Measurements from ENCODE around the gene COQ8B. TPM values are rescaled to one million over a fixed set of nuclear protein-coding genes. Genes with fewer than 3 reads are reported as not detected.

COQ8B gene
- total RNA-seq, 1 donor from 2014 or later: 24.0 TPM

DNA sequence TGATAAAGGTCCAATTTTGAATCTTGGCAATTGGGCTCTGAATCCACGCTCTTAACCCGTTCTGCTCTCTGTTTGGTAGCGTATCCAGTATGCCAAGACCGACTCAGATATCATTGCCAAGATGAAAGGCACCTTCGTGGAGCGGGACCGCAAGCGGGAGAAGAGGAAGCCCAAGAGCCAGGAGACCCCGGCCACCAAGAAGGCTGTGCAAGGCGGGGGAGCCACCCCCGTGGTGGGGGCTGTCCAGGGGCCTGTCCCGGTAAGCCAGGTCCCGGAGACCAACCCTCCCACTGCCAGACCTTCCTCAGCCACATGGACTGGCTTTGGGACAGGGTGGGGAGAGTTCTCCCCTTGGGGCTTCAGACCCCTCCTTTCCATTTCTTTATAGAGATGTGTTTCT is 42.7 kb upstream of the COQ8B start:
- intact Hi-C loops (cut with micrococcal nuclease): no loop called here
- H3K4me1 ChIP-seq: peaks cover 19% of the 10 kb centered on the region
- peaks cover 90% of the 10 kb centered on the region for H3K36me3 ChIP-seq
- no peak overlapping the region for H3K4me3 ChIP-seq
- no peak for DNase-seq
- no peaks in the 10 kb centered on the region for H3K9me3 ChIP-seq (replicated peaks)
- TF ChIP-seq, protein P1, sequence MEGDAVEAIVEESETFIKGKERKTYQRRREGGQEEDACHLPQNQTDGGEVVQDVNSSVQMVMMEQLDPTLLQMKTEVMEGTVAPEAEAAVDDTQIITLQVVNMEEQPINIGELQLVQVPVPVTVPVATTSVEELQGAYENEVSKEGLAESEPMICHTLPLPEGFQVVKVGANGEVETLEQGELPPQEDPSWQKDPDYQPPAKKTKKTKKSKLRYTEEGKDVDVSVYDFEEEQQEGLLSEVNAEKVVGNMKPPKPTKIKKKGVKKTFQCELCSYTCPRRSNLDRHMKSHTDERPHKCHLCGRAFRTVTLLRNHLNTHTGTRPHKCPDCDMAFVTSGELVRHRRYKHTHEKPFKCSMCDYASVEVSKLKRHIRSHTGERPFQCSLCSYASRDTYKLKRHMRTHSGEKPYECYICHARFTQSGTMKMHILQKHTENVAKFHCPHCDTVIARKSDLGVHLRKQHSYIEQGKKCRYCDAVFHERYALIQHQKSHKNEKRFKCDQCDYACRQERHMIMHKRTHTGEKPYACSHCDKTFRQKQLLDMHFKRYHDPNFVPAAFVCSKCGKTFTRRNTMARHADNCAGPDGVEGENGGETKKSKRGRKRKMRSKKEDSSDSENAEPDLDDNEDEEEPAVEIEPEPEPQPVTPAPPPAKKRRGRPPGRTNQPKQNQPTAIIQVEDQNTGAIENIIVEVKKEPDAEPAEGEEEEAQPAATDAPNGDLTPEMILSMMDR (IDR thresholded peaks at IDR 0.05; ENCODE audit: borderline replicate concordance): no peak
- no peak overlapping the region for H3K27ac ChIP-seq (replicated peaks)
- H3K27me3 ChIP-seq (ENCODE audit: low read depth): no peaks in the 10 kb centered on the region

DNA sequence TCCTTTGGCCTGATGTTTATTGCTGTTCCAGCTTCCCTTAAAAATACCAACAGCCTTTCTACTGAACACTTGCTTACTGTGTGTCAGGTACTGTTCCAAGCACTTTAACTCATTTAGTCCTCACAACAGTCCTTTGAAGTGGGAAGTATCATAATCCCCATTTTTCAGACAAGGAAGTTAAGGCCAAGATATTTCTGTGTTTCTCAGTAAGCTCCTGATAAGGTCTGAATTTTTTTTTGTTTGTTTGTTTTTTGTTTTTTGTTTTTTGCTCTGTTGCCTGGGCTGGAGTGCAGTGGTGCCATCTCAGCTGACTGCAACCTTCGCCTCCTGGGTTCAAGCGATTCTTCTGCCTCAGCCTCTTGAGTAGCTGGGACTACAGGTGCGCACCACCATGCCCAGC is 41.8 kb upstream of the COQ8B start:
- H3K27ac ChIP-seq (replicated peaks): no peak overlapping the region
- H3K36me3 ChIP-seq: peaks cover 81% of the 10 kb centered on the region
- no peaks in the 10 kb centered on the region for H3K9me3 ChIP-seq (replicated peaks)
- no peak for DNase-seq
- intact Hi-C loops (cut with micrococcal nuclease): no loop called here
- TF ChIP-seq, protein P1 (IDR thresholded peaks at IDR 0.05; ENCODE audit: borderline replicate concordance): no peak
- H3K4me3 ChIP-seq: no peak overlapping the region
- peaks cover 28% of the 10 kb centered on the region for H3K4me1 ChIP-seq
- no peaks in the 10 kb centered on the region for H3K27me3 ChIP-seq (ENCODE audit: low read depth)

DNA sequence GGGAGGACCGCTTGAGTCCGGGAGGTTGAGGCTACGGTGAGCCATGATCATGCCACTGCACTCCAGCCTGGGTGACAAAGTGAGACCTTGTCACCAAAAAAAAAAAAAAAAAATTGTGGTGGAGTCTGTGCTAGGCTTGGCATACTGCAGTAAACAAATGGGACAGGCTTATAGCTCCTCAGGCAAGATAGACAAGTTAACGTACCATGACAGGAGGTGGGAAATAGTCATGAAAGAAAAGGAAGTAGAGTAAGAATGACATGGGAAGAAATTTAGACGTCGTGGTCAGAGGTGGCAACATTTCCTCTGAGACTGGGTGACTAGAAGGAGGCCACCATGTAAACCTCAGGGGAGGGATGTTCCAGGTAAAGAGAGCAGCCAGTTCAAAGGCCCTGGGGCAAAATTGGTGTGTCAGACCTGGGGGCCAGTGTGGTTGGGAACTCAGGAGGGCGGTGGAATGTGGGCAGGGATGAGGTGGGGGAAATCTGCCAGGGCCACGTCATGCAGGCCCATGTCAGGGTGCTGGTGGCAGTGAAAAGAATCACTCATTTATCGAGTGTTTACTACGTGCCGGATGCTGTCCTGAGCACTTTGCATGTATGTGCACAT is 39.9 kb upstream of the COQ8B start:
- Histone ChIP-seq H3K4me1 (peaks cover 45% of the 10 kb centered on the region), H3K36me3 (peaks cover 62% of the 10 kb centered on the region), H3K27me3 (ENCODE audit: low read depth) (no peaks in the 10 kb centered on the region), H3K4me3 (no peak overlapping the region), H3K9me3 (replicated peaks) (no peaks in the 10 kb centered on the region), H3K27ac (replicated peaks) (no peak overlapping the region)
- intact Hi-C loops (cut with micrococcal nuclease): no loop called here
- TF ChIP-seq, protein P1 (IDR thresholded peaks at IDR 0.05; ENCODE audit: borderline replicate concordance): no peak
- no peak for DNase-seq

DNA sequence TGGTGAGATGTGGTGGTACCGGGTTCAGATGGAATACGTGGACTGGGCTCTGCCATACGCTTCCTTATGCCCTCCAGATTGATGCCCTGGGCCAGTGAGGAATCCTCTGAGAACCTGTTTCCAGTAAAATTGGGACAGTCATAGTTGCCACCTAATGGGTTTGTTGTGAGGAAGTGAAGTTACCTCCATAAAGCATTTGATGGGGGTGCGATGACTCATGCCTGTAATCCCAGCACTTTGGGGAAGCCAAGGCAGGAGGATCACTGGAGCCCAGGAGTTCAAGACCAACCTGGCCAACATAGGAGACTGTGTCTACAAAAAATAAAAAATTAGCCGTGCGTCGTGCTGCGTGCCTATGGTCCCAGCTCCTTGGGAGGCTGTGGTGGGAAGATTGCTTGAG is 39.1 kb upstream of the COQ8B start:
- H3K27me3 ChIP-seq (ENCODE audit: low read depth): no peaks in the 10 kb centered on the region
- no peak overlapping the region for H3K4me3 ChIP-seq
- no peak overlapping the region for H3K27ac ChIP-seq (replicated peaks)
- H3K36me3 ChIP-seq: peaks cover 55% of the 10 kb centered on the region
- no peak for DNase-seq
- H3K9me3 ChIP-seq (replicated peaks): no peaks in the 10 kb centered on the region
- intact Hi-C loops (cut with micrococcal nuclease): no loop called here
- H3K4me1 ChIP-seq: peaks cover 49% of the 10 kb centered on the region
- TF ChIP-seq, protein P1 (IDR thresholded peaks at IDR 0.05; ENCODE audit: borderline replicate concordance): no peak

DNA sequence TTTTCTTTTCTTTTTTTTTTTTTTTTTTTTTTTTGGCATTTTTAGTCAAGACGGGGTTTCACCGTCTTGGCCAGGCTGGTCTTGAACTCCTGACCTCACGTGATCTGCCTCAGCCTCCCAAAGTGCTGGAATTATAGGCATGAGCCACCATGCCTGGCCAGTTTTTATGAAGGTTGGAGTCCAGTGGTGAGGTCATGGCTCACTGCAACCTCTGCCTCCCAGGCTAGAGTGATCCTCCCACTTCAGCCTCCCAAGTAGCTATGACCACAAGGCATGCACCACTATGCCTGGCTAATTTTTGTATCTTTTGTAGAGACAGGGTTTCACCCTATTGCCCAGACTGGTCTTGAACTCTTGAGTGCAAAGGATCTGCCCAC is 38.5 kb upstream of the COQ8B start:
- H3K36me3 ChIP-seq: peaks cover 50% of the 10 kb centered on the region
- no peak overlapping the region for H3K27ac ChIP-seq (replicated peaks)

More for the DNA sequence above, 38.5 kb upstream of the COQ8B start:
- H3K27me3 ChIP-seq (ENCODE audit: low read depth): no peaks in the 10 kb centered on the region
- H3K4me1 ChIP-seq: peaks cover 49% of the 10 kb centered on the region
- H3K4me3 ChIP-seq: no peak overlapping the region
- intact Hi-C loops (cut with micrococcal nuclease): no loop called here
- TF ChIP-seq, protein P1 (IDR thresholded peaks at IDR 0.05; ENCODE audit: borderline replicate concordance): no peak
- no peak for DNase-seq
- H3K9me3 ChIP-seq (replicated peaks): no peaks in the 10 kb centered on the region
